GM23338 (cell line): ENCODE data around the gene CACNG1. TPM values are rescaled to one million over a fixed set of nuclear protein-coding genes. Genes with fewer than 3 reads are reported as not detected.

Experiments
- ATAC-seq: fragments of 200-7000 bp; cut with Tn5 transposase; 3 replicates; pipeline ENCODE4 v1.9.1; 2020
- DNase-seq: peaks from one replicate; pipeline ENCODE4 v3.0.0-alpha.2; 2015; ENCODE audit warnings: low spot score
- H2AFZ ChIP-seq: fragments of 200-600 bp; sonication (generic); 2 replicates; pipeline ENCODE4 v1.8.0; 2016; ENCODE audit warnings: antibody characterized with exemption, mild to moderate bottlenecking, moderate library complexity
- H3F3A ChIP-seq: fragments of 200-600 bp; sonication (generic); replicated peaks from 2 replicates; pipeline ENCODE4 v1.8.0; 2017; ENCODE audit warnings: antibody characterized with exemption, mixed run types, low read depth
- H3K27ac ChIP-seq: fragments of 200-600 bp; sonication (generic); 2 replicates; pipeline ENCODE4 v1.6.1; 2016; ENCODE audit warnings: low read depth
- H3K27me3 ChIP-seq: fragments of 200-600 bp; sonication (generic); 2 replicates; pipeline ENCODE4 v1.8.0; 2016; ENCODE audit warnings: mild to moderate bottlenecking, mixed run types, moderate library complexity; ENCODE audit not compliant: insufficient read depth
- H3K36me3 ChIP-seq: fragments of 200-600 bp; sonication (generic); 2 replicates; pipeline ENCODE4 v1.8.0; 2016; ENCODE audit warnings: mild to moderate bottlenecking; ENCODE audit not compliant: insufficient read depth
- H3K4me1 ChIP-seq: fragments of 200-600 bp; sonication (generic); 2 replicates; pipeline ENCODE4 v1.8.0; 2016; ENCODE audit warnings: mild to moderate bottlenecking, moderate library complexity; ENCODE audit not compliant: insufficient read depth
- H3K4me2 ChIP-seq: fragments of 200-600 bp; sonication (generic); 2 replicates; pipeline ENCODE4 v1.7.1; 2017; ENCODE audit warnings: mixed run types
- H3K4me3 ChIP-seq: fragments of 200-600 bp; sonication (generic); 2 replicates; pipeline ENCODE4 v1.6.1; 2016; ENCODE audit warnings: mixed run types
- H3K79me2 ChIP-seq: fragments of 200-600 bp; sonication (generic); replicated peaks from 2 replicates; pipeline ENCODE4 v1.8.0; 2017; ENCODE audit warnings: mild to moderate bottlenecking; ENCODE audit not compliant: insufficient read depth
- H3K9me2 ChIP-seq: fragments of 200-600 bp; sonication (generic); 2 replicates; pipeline ENCODE4 v1.8.0; 2017; ENCODE audit not compliant: insufficient read depth
- H4K20me1 ChIP-seq: fragments of 200-600 bp; sonication (generic); replicated peaks from 2 replicates; pipeline ENCODE4 v1.8.0; 2017; ENCODE audit warnings: mild to moderate bottlenecking; ENCODE audit not compliant: insufficient read depth
- H3K27ac Mint-ChIP-seq: 2 replicates; pipeline ENCODE4 v1.8.0; 2020; ENCODE audit warnings: inconsistent platforms, mild to moderate bottlenecking, moderate library complexity, mixed read lengths
- H3K27me3 Mint-ChIP-seq: 3 replicates; pipeline ENCODE4 v1.8.0; 2022; ENCODE audit warnings: low read depth, mild to moderate bottlenecking, moderate library complexity, mixed read lengths, inconsistent platforms; ENCODE audit not compliant: insufficient read depth, poor library complexity
- H3K36me3 Mint-ChIP-seq: 3 replicates; pipeline ENCODE4 v1.8.0; 2021; ENCODE audit warnings: low read depth, mild to moderate bottlenecking, inconsistent platforms, moderate library complexity, mixed read lengths
- H3K4me1 Mint-ChIP-seq: 3 replicates; pipeline ENCODE4 v1.8.0; 2020; ENCODE audit warnings: mild to moderate bottlenecking, inconsistent platforms, mixed read lengths
- H3K4me3 Mint-ChIP-seq: 3 replicates; pipeline ENCODE4 v1.8.0; 2021; ENCODE audit warnings: moderate library complexity, mild to moderate bottlenecking, inconsistent platforms, mixed read lengths
- H3K9me3 Mint-ChIP-seq: 3 replicates; pipeline ENCODE4 v1.8.0; 2020; ENCODE audit warnings: moderate library complexity, mild to moderate bottlenecking, inconsistent platforms, mixed read lengths
- CREB1 ChIP-seq: fragments of 250-450 bp; sonication (Bioruptor Pico); IDR thresholded peaks from 2 replicates; pipeline ENCODE4 v1.5.0; 2020; ENCODE audit warnings: low read depth, mild to moderate bottlenecking, moderate library complexity
- EZH2 ChIP-seq: fragments of 200-600 bp; sonication (generic); IDR thresholded peaks from one replicate; pipeline ENCODE4 v1.8.0; 2017; ENCODE audit warnings: antibody characterized with exemption, mild to moderate bottlenecking, low read depth; ENCODE audit not compliant: unreplicated experiment
- EZH2phosphoT487 ChIP-seq: fragments of 200-600 bp; sonication (generic); IDR thresholded peaks from one replicate; pipeline ENCODE4 v1.8.1; 2018; ENCODE audit warnings: antibody characterized with exemption; ENCODE audit not compliant: unreplicated experiment
- JUNB ChIP-seq: IDR thresholded peaks from one replicate; pipeline ENCODE4 v1.6.1; 2016; ENCODE audit warnings: antibody characterized with exemption; ENCODE audit not compliant: unreplicated experiment
- NANOG ChIP-seq: IDR thresholded peaks from 2 replicates; pipeline ENCODE4 v1.6.1; 2016; ENCODE audit warnings: antibody characterized with exemption, borderline replicate concordance
- POLR2AphosphoS5 ChIP-seq: IDR thresholded peaks from 2 replicates; pipeline ENCODE4 v1.6.1; 2016; ENCODE audit warnings: antibody characterized with exemption, low read depth
- STAT1 ChIP-seq: IDR thresholded peaks from one replicate; pipeline ENCODE4 v1.6.1; 2016; ENCODE audit warnings: antibody characterized with exemption; ENCODE audit not compliant: unreplicated experiment
- ZNF114 ChIP-seq: fragments of 250-450 bp; sonication (Bioruptor Pico); IDR thresholded peaks from 2 replicates; pipeline ENCODE4 v1.5.0; 2020; ENCODE audit warnings: mild to moderate bottlenecking, moderate library complexity
- ZNF331 ChIP-seq: fragments of 250-450 bp; sonication (Bioruptor Pico); IDR thresholded peaks from 2 replicates; pipeline ENCODE4 v1.5.0; 2020; ENCODE audit warnings: low read depth, mild to moderate bottlenecking, moderate library complexity
- polyA plus RNA-seq: library from polyadenylated mRNA; unstranded; fragments of >200 nt; fragmentation: Nextera tagmentation; extraction: Ambion mirVana; gene quantifications from 2 replicates; pipeline ENCODE4 v1.2.1, GENCODE V29; 2016
- total RNA-seq: library from RNA; depleted of rRNA; stranded (reverse); fragments of >200 nt; shearing (Covaris generic); gene quantifications from 2 replicates; pipeline ENCODE4 v1.2.3, GENCODE V29; 2014
- TF ChIP-seq, protein P1 (sequence below), 2 experiments: fragments of 200-600 bp in 1 of 2; sonication (generic) in 1 of 2; conservative IDR thresholded peaks; 2 replicates each; pipeline versions ENCODE4 v1.5.1 to v1.6.1; 2016 to 2017; ENCODE audit warnings: antibody characterized with exemption in 2 of 2, low read depth in 2 of 2, mild to moderate bottlenecking in 2 of 2, moderate library complexity in 1 of 2
- TF ChIP-seq, protein P2 (sequence below): IDR thresholded peaks from 2 replicates; pipeline ENCODE4 v1.6.1; 2016; ENCODE audit warnings: antibody characterized with exemption
- TF ChIP-seq, protein P3 (sequence below): fragments of 250-450 bp; sonication (Bioruptor Pico); IDR thresholded peaks from 2 replicates; pipeline ENCODE4 v1.5.0; 2020; ENCODE audit warnings: mild to moderate bottlenecking, moderate library complexity
- TF ChIP-seq, protein P4 (sequence below): IDR thresholded peaks from one replicate; pipeline ENCODE4 v1.6.1; 2018; ENCODE audit warnings: antibody characterized with exemption; ENCODE audit not compliant: unreplicated experiment

The CACNG1 gene
- total and polyA plus RNA-seq, 2 experiments from 2014 or later = not detected

DNA sequence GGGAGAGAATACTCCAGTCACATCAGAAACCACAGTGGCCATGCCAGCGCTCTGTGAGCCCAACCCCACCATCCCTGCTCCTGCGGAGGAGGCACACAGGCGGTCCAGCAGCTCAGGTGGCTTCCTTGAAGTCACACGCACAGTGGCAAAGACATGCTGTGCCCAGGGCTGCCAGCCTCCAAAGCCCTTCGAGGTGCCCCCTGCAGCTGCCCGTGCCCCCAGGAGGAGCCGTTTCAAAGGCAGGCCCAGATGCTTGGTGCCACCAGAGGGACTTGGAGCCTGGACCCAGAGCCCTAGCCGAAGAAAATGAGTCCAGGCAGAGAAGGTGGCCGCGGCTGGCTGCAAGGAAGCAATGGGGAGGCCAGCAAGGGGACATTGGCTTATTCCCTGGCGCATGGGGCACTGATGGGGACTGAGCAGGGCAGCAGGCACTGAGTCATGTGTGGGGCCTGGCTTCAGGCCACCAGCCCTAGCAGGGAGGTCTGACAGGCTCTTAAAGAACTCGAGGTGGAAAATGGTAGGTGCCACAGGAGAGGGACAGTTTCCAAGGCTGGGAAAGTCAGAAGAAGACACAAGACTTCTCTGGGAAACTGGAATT is 17.2 kb upstream of the CACNG1 start:
- H3K4me1 ChIP-seq = no peaks in the 10 kb centered on the region
- H3K4me3 Mint-ChIP-seq = no peak overlapping the region
- no peak overlapping the region for H3K27ac ChIP-seq
- H3K9me3 Mint-ChIP-seq = no peaks in the 10 kb centered on the region
- no peak overlapping the region for H3K4me2 ChIP-seq
- no peaks in the 10 kb centered on the region for H3F3A ChIP-seq
- ATAC-seq = no peak
- H3K9me2 ChIP-seq = no peaks in the 10 kb centered on the region
- H3K79me2 ChIP-seq = no peaks in the 10 kb centered on the region
- no peaks in the 10 kb centered on the region for H3K36me3 ChIP-seq
- TF ChIP-seq EZH2phosphoT487 (no peak), NANOG (no peak), ZNF331 (CRISPR knock-in tag) (no peak), STAT1 (no peak), JUNB (no peak), EZH2 (no peak), CREB1 (CRISPR knock-in tag) (no peak), ZNF114 (CRISPR knock-in tag) (no peak), POLR2AphosphoS5 (no peak)
- TF ChIP-seq, protein P1, sequence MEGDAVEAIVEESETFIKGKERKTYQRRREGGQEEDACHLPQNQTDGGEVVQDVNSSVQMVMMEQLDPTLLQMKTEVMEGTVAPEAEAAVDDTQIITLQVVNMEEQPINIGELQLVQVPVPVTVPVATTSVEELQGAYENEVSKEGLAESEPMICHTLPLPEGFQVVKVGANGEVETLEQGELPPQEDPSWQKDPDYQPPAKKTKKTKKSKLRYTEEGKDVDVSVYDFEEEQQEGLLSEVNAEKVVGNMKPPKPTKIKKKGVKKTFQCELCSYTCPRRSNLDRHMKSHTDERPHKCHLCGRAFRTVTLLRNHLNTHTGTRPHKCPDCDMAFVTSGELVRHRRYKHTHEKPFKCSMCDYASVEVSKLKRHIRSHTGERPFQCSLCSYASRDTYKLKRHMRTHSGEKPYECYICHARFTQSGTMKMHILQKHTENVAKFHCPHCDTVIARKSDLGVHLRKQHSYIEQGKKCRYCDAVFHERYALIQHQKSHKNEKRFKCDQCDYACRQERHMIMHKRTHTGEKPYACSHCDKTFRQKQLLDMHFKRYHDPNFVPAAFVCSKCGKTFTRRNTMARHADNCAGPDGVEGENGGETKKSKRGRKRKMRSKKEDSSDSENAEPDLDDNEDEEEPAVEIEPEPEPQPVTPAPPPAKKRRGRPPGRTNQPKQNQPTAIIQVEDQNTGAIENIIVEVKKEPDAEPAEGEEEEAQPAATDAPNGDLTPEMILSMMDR (conservative IDR thresholded peaks at IDR 0.05; ENCODE audit: low read depth in 2 of 2) = no peak
- TF ChIP-seq, protein P2, sequence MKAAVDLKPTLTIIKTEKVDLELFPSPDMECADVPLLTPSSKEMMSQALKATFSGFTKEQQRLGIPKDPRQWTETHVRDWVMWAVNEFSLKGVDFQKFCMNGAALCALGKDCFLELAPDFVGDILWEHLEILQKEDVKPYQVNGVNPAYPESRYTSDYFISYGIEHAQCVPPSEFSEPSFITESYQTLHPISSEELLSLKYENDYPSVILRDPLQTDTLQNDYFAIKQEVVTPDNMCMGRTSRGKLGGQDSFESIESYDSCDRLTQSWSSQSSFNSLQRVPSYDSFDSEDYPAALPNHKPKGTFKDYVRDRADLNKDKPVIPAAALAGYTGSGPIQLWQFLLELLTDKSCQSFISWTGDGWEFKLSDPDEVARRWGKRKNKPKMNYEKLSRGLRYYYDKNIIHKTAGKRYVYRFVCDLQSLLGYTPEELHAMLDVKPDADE = no peak
- TF ChIP-seq, protein P3, sequence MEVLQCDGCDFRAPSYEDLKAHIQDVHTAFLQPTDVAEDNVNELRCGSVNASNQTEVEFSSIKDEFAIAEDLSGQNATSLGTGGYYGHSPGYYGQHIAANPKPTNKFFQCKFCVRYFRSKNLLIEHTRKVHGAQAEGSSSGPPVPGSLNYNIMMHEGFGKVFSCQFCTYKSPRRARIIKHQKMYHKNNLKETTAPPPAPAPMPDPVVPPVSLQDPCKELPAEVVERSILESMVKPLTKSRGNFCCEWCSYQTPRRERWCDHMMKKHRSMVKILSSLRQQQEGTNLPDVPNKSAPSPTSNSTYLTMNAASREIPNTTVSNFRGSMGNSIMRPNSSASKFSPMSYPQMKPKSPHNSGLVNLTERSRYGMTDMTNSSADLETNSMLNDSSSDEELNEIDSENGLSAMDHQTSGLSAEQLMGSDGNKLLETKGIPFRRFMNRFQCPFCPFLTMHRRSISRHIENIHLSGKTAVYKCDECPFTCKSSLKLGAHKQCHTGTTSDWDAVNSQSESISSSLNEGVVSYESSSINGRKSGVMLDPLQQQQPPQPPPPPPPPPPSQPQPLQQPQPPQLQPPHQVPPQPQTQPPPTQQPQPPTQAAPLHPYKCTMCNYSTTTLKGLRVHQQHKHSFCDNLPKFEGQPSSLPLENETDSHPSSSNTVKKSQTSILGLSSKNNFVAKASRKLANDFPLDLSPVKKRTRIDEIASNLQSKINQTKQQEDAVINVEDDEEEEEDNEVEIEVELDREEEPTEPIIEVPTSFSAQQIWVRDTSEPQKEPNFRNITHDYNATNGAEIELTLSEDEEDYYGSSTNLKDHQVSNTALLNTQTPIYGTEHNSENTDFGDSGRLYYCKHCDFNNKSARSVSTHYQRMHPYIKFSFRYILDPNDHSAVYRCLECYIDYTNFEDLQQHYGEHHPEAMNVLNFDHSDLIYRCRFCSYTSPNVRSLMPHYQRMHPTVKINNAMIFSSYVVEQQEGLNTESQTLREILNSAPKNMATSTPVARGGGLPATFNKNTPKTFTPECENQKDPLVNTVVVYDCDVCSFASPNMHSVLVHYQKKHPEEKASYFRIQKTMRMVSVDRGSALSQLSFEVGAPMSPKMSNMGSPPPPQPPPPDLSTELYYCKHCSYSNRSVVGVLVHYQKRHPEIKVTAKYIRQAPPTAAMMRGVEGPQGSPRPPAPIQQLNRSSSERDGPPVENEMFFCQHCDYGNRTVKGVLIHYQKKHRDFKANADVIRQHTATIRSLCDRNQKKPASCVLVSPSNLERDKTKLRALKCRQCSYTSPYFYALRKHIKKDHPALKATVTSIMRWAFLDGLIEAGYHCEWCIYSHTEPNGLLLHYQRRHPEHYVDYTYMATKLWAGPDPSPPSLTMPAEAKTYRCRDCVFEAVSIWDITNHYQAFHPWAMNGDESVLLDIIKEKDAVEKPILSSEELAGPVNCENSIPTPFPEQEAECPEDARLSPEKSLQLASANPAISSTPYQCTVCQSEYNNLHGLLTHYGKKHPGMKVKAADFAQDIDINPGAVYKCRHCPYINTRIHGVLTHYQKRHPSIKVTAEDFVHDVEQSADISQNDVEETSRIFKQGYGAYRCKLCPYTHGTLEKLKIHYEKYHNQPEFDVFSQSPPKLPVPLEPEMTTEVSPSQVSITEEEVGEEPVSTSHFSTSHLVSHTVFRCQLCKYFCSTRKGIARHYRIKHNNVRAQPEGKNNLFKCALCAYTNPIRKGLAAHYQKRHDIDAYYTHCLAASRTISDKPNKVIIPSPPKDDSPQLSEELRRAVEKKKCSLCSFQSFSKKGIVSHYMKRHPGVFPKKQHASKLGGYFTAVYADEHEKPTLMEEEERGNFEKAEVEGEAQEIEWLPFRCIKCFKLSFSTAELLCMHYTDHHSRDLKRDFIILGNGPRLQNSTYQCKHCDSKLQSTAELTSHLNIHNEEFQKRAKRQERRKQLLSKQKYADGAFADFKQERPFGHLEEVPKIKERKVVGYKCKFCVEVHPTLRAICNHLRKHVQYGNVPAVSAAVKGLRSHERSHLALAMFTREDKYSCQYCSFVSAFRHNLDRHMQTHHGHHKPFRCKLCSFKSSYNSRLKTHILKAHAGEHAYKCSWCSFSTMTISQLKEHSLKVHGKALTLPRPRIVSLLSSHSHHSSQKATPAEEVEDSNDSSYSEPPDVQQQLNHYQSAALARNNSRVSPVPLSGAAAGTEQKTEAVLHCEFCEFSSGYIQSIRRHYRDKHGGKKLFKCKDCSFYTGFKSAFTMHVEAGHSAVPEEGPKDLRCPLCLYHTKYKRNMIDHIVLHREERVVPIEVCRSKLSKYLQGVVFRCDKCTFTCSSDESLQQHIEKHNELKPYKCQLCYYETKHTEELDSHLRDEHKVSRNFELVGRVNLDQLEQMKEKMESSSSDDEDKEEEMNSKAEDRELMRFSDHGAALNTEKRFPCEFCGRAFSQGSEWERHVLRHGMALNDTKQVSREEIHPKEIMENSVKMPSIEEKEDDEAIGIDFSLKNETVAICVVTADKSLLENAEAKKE (CRISPR knock-in tag) = no peak
- TF ChIP-seq, protein P4, sequence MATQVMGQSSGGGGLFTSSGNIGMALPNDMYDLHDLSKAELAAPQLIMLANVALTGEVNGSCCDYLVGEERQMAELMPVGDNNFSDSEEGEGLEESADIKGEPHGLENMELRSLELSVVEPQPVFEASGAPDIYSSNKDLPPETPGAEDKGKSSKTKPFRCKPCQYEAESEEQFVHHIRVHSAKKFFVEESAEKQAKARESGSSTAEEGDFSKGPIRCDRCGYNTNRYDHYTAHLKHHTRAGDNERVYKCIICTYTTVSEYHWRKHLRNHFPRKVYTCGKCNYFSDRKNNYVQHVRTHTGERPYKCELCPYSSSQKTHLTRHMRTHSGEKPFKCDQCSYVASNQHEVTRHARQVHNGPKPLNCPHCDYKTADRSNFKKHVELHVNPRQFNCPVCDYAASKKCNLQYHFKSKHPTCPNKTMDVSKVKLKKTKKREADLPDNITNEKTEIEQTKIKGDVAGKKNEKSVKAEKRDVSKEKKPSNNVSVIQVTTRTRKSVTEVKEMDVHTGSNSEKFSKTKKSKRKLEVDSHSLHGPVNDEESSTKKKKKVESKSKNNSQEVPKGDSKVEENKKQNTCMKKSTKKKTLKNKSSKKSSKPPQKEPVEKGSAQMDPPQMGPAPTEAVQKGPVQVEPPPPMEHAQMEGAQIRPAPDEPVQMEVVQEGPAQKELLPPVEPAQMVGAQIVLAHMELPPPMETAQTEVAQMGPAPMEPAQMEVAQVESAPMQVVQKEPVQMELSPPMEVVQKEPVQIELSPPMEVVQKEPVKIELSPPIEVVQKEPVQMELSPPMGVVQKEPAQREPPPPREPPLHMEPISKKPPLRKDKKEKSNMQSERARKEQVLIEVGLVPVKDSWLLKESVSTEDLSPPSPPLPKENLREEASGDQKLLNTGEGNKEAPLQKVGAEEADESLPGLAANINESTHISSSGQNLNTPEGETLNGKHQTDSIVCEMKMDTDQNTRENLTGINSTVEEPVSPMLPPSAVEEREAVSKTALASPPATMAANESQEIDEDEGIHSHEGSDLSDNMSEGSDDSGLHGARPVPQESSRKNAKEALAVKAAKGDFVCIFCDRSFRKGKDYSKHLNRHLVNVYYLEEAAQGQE = no peak
- H3K4me1 Mint-ChIP-seq = no peaks in the 10 kb centered on the region
- H3K4me3 ChIP-seq = no peak overlapping the region
- no peaks in the 10 kb centered on the region for H3K27me3 ChIP-seq
- no peak for DNase-seq
- peaks cover 2% of the 10 kb centered on the region for H3K27me3 Mint-ChIP-seq
- no peaks in the 10 kb centered on the region for H3K36me3 Mint-ChIP-seq
- no peaks in the 10 kb centered on the region for H4K20me1 ChIP-seq
- H3K27ac Mint-ChIP-seq = no peak overlapping the region
- no peak overlapping the region for H2AFZ ChIP-seq
